ENCODE results near the gene THAP5. TPM values are rescaled to one million over a fixed set of nuclear protein-coding genes. Genes with fewer than 3 reads are reported as not detected.
A peak's percentile ranks its signal among the peaks of the same experiment; 100 is the strongest.

The THAP5 gene
- total RNA-seq, 4 donors from 2014 or later: 30.8 to 41.7 (median 36.2) TPM

DNA sequence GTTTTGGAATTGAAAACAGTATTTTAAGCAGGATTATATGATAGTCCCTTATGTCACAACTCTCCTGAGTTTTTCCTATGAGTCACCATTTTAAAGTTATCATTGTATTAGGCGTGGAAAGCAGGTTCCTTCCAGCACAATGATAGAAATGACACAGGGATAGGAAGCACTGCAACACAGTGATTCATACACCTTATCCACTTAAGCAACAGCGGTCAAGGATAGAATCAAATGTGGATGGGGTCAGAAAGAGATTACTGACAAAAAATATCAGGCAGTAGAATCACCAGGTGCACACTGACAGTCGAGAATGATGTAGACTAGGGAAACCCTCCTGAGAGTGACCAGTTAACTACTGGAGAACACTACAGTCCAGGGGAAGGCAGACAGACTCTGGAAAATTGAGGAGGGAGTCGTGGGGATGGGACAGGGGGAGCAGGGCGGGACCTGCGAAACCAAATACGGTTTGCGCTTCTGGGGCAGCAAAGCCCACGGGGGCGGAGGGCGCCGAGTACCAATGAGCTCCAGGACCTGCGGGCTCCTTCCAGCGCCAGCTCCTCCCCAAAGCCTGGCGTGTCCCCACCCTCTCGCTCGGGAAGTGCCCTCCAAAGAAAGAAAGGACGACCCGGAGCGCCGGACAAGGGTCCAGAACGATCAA lies 44.0 kb downstream of the THAP5 start:
- no peaks in the 10 kb centered on the region for H3K27me3 ChIP-seq
- TF ChIP-seq, protein P1, sequence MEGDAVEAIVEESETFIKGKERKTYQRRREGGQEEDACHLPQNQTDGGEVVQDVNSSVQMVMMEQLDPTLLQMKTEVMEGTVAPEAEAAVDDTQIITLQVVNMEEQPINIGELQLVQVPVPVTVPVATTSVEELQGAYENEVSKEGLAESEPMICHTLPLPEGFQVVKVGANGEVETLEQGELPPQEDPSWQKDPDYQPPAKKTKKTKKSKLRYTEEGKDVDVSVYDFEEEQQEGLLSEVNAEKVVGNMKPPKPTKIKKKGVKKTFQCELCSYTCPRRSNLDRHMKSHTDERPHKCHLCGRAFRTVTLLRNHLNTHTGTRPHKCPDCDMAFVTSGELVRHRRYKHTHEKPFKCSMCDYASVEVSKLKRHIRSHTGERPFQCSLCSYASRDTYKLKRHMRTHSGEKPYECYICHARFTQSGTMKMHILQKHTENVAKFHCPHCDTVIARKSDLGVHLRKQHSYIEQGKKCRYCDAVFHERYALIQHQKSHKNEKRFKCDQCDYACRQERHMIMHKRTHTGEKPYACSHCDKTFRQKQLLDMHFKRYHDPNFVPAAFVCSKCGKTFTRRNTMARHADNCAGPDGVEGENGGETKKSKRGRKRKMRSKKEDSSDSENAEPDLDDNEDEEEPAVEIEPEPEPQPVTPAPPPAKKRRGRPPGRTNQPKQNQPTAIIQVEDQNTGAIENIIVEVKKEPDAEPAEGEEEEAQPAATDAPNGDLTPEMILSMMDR (IDR thresholded peaks at IDR 0.05): peak in 1 of 4 experiments; percentile 13
- TF ChIP-seq POLR2AphosphoS5 (IDR thresholded peaks at IDR 0.05): peak; percentile 66
- no peak for TF ChIP-seq EP300 (IDR thresholded peaks at IDR 0.05)
- TF ChIP-seq POLR2A (IDR thresholded peaks at IDR 0.05): no peak
- 0% methylated on average over 7 to 10 of the region's 22 CpGs for WGBS, 2 donors (ENCODE audit: low coverage in 1 of 2)
- H3K4me1 ChIP-seq: peaks cover 10 to 52% (median 19%) of the 10 kb centered on the region in 3 donors
- H3K9me3 ChIP-seq: no peaks in the 10 kb centered on the region
- H3K36me3 ChIP-seq: no peaks in the 10 kb centered on the region
- ATAC-seq: peak; percentile 82
- peak overlapping the region; percentile 94 to 99 (median 98) for H3K27ac ChIP-seq
- peak overlapping the region; percentile 71 to 77 for H3K4me3 ChIP-seq

DNA sequence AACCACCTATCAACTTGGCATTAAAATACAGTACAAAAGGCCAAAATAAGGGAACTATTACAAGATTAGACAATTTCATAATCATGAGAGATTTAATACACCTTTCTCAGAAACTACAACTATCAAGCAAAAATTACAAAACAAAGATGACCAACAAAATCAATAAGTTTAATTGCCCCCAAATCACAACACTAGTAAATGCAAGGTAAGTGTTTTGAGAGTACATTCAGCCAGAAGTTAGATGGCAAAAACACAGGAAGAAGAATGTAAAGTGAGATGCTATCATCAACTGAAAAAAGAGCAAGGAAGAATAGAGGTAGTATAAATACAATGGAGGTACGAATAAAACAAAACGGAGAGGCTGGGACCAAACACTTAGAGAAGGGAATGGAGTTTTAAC lies 46.7 kb downstream of the THAP5 start:
- TF ChIP-seq EP300 (IDR thresholded peaks at IDR 0.05) (no peak), POLR2A (IDR thresholded peaks at IDR 0.05) (no peak), POLR2AphosphoS5 (IDR thresholded peaks at IDR 0.05) (no peak)
- H3K4me3 ChIP-seq: no peak overlapping the region
- no peak for ATAC-seq
- H3K36me3 ChIP-seq: peaks cover 0 to 6% of the 10 kb centered on the region in 2 donors
- no peaks in the 10 kb centered on the region for H3K9me3 ChIP-seq
- WGBS, 2 donors (ENCODE audit: low coverage in 1 of 2): 55 to 92% methylated on average over 2 of the region's 2 CpGs
- peaks cover 10 to 67% (median 19%) of the 10 kb centered on the region in 3 donors for H3K4me1 ChIP-seq
- peak overlapping the region in 1 of 4 donors; percentile 44 for H3K27ac ChIP-seq
- H3K27me3 ChIP-seq: no peaks in the 10 kb centered on the region

DNA sequence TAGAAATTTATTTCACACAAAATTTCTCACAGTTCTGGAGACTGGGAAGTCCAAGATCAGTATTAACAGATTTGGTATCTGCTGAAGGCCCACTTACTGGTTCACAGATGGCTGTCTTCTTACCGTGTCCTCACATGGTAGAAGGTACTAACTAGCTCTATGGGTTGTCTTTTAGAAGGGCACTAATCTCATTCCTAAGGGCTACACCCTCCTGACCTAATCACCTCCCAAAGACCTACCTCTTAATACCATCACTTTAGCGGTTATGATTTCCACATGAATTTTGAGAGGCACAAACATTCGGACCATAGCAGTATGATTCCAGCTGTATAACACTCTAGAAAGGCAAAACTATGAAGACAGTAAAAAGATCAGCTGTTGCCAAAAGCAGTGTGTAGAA lies 51.6 kb downstream of the THAP5 start:
- no peak overlapping the region for H3K4me3 ChIP-seq
- WGBS, 2 donors (ENCODE audit: low coverage in 1 of 2): 92 to 100% methylated on average over 2 of the region's 3 CpGs
- no peak for ATAC-seq
- no peaks in the 10 kb centered on the region for H3K9me3 ChIP-seq
- peaks cover 0 to 59% (median 0%) of the 10 kb centered on the region in 3 donors for H3K4me1 ChIP-seq
- H3K36me3 ChIP-seq: peaks cover 0 to 31% of the 10 kb centered on the region in 2 donors
- no peak overlapping the region for H3K27ac ChIP-seq
- no peaks in the 10 kb centered on the region for H3K27me3 ChIP-seq
- no peak for TF ChIP-seq POLR2A (IDR thresholded peaks at IDR 0.05)
- TF ChIP-seq, protein P1 (IDR thresholded peaks at IDR 0.05): no peak
- no peak for TF ChIP-seq EP300 (IDR thresholded peaks at IDR 0.05)
- no peak for TF ChIP-seq POLR2AphosphoS5 (IDR thresholded peaks at IDR 0.05)

DNA sequence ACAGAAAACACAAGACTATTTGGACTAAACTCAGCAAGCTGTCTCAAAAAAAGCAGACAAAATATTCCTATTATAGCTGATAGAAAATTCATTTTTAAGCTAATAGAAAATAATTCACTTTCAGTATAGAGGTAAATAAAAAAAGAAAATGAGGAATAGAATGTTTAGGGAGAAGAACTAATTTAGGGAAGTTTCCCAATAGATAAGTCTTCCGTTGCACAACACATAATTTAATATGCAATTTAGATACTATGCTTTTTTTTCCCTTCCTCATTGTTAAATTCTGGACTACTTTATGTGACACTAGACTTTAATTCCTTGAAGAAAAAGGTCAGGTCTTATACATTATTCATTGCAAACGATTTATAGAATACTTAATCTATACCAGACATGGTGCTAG lies 53.9 kb downstream of the THAP5 start:
- Histone ChIP-seq H3K4me3 (no peak overlapping the region), H3K4me1 (peaks cover 0 to 35% (median 0%) of the 10 kb centered on the region in 3 donors), H3K27ac (no peak overlapping the region), H3K9me3 (no peaks in the 10 kb centered on the region), H3K27me3 (no peaks in the 10 kb centered on the region), H3K36me3 (peaks cover 0 to 52% of the 10 kb centered on the region in 2 donors)
- ATAC-seq: no peak
- WGBS, 2 donors (ENCODE audit: low coverage in 1 of 2): 89 to 95% methylated on average over 2 of the region's 2 CpGs
- TF ChIP-seq, protein P1 (IDR thresholded peaks at IDR 0.05): no peak

DNA sequence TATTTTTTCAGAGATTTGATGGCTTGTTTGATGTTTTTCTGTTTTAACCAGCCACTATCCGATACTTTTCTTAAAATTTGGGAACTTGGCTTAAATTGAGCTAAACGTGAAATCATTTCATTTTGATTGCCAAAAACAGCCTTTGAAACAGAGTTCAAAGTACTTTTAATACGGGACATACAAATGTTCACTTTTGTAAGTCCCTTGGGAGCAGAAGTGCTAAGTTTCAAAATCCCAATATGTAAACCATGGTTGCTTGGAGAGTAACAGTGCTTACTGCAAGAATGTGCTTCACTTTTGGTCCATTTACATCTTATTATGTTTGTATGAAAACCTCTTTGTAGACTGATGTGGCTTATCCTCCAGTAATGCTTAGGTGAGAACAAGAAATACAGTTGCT lies 54.5 kb downstream of the THAP5 start:
- H3K9me3 ChIP-seq: no peaks in the 10 kb centered on the region
- H3K36me3 ChIP-seq: peaks cover 0 to 57% of the 10 kb centered on the region in 2 donors
- H3K27ac ChIP-seq: no peak overlapping the region
- H3K27me3 ChIP-seq: no peaks in the 10 kb centered on the region
- H3K4me1 ChIP-seq: peaks cover 0 to 29% (median 0%) of the 10 kb centered on the region in 3 donors
- no peak for ATAC-seq
- TF ChIP-seq POLR2AphosphoS5 (IDR thresholded peaks at IDR 0.05) (no peak), EP300 (IDR thresholded peaks at IDR 0.05) (no peak), POLR2A (IDR thresholded peaks at IDR 0.05) (no peak)
- TF ChIP-seq, protein P1 (IDR thresholded peaks at IDR 0.05): no peak
- WGBS, 2 donors (ENCODE audit: low coverage in 1 of 2): 59 to 63% methylated on average over 3 of the region's 3 CpGs
- H3K4me3 ChIP-seq: no peak overlapping the region

Other genes starting within 250 kb of the THAP5 start
- gene NRCAM, start 113.3 kb downstream of the THAP5 start, total RNA-seq: 1 to 10 TPM; 1.3 to 4.7 (median 2.2) TPM
- gene PNPLA8, start 43.6 kb downstream of the THAP5 start, total RNA-seq: 10 to 100 TPM; 28.3 to 52.1 (median 44.9) TPM
- 10 to 100 TPM; 17.4 to 31.2 (median 24.4) TPM for gene DNAJB9, start 168 bp upstream of the THAP5 start, total RNA-seq

Measured in gastroesophageal sphincter (tissue), 4 donors.